Esophagus squamous epithelium (tissue), 5 donors: ENCODE measurements around the gene CPLX1. TPM values are rescaled to one million over a fixed set of nuclear protein-coding genes. Genes with fewer than 3 reads are reported as not detected.
A peak's percentile ranks its signal among the peaks of the same experiment; 100 is the strongest.

Source experiments
- DNase-seq: peaks from one replicate; lab custom pipeline; 2025; lab: John Stamatoyannopoulos, UW
- H3K27ac ChIP-seq, 4 donors: fragments of 200-600 bp; sonication (generic); one replicate each; pipeline ENCODE4 v1.5.1; 2016 to 2019; ENCODE audit warnings: mild to moderate bottlenecking in 1 of 4
- H3K27me3 ChIP-seq, 4 donors: fragments of 200-600 bp; sonication (generic); 1 replicate in 3 of 4; 2 replicates in 1 of 4; pipeline versions ENCODE4 v1.5.1 to v1.6.0; 2017 to 2021; ENCODE audit warnings: antibody characterized with exemption in 1 of 4
- H3K36me3 ChIP-seq, 3 donors: fragments of 200-600 bp; sonication (generic); one replicate each; pipeline ENCODE4 v1.5.1; 2016 to 2019
- H3K4me1 ChIP-seq, 3 donors: fragments of 200-600 bp; sonication (generic); one replicate each; pipeline ENCODE4 v1.5.1; 2017 to 2019
- H3K4me3 ChIP-seq, 4 donors: fragments of 200-600 bp; sonication (generic); 1 replicate in 3 of 4; 2 replicates in 1 of 4; pipeline ENCODE4 v1.5.1; 2016 to 2019; ENCODE audit warnings: mild to moderate bottlenecking in 2 of 4, moderate library complexity in 1 of 4
- H3K9me3 ChIP-seq, 3 donors: fragments of 200-600 bp; sonication (generic); one replicate each; pipeline ENCODE4 v1.5.1; 2016 to 2019
- POLR2A ChIP-seq, 4 donors: fragments of 450-650 bp; IDR thresholded peaks; one replicate each; pipeline ENCODE4 v1.6.1; 2017; ENCODE audit warnings: antibody characterized with exemption in 4 of 4, mild to moderate bottlenecking in 4 of 4, moderate library complexity in 3 of 4
- WGBS, 2 donors: methylation state at CpG; one replicate each; pipeline ENCODE4 v1.1.5; 2018; 5-methylcytosine and 5-hydroxymethylcytosine counted together
- intact Hi-C: fragments of 100-400 bp; cut with DNase I; formaldehyde crosslinking; loops from one replicate; pipeline ENCODE4 v1.15.0; 2022
- total RNA-seq, 4 donors: library from RNA; depleted of rRNA; stranded (reverse); fragments of >200 nt; gene quantifications; one replicate each; pipeline ENCODE4 v1.1.0, GENCODE V29; 2016
- TF ChIP-seq, protein P1 (sequence below), 6 experiments: fragments of 450-650 bp in 4 of 6; fragments of 200-600 bp in 2 of 6; sonication (generic) in 2 of 6; IDR thresholded peaks; one replicate each; pipeline ENCODE4 v1.5.1; 2016 to 2019; ENCODE audit warnings: antibody characterized with exemption in 6 of 6, mild to moderate bottlenecking in 4 of 6, moderate library complexity in 4 of 6
- donor health status: DM: yes; HTN: yes; CAD: no.

Gene CPLX1
- total RNA-seq, 4 donors from 2014 or later, result 0.44 to 0.57 TPM; not detected in 2

DNA sequence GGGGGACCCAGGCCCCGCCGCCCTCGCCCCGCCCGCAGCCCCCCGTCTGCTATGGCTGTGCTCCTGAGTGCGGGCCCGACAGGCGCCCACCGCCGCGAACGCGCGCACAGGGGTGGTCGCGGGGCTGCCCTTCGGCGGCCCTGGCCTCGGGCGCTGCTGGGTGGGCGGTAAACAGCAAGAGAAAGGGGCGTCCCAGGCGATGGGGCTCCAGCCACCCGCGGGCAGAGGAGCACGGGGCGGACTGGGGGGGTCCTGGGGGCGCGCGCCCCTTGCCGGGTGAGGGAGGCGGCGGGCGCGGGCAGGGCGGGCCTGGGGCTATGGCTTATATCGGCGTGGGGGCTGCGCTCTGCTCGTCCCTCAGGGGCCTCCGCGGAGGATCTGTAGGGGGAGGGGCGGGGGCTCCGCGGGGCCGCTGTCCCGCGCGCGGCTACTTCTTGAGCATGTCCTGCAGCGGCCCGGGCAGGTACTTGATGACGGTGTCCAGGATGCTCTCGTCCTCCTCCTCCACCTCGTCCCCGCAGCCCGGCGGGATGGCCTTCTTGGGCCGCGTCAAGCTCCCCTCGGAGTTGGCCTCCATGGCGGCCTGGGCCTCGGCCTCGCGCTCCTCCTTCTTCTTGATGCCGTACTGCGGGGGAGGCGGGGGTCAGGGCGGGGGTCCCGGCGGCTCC is 39.7 kb downstream of the CPLX1 start:
- no peaks in the 10 kb centered on the region for H3K9me3 ChIP-seq
- peak overlapping the region; percentile 24 to 68 (median 44) for H3K4me3 ChIP-seq
- intact Hi-C loops, result no loop called here
- peaks cover 32 to 68% (median 36%) of the 10 kb centered on the region in 3 donors for H3K4me1 ChIP-seq
- no peak for TF ChIP-seq POLR2A (IDR thresholded peaks at IDR 0.05)
- TF ChIP-seq, protein P1, sequence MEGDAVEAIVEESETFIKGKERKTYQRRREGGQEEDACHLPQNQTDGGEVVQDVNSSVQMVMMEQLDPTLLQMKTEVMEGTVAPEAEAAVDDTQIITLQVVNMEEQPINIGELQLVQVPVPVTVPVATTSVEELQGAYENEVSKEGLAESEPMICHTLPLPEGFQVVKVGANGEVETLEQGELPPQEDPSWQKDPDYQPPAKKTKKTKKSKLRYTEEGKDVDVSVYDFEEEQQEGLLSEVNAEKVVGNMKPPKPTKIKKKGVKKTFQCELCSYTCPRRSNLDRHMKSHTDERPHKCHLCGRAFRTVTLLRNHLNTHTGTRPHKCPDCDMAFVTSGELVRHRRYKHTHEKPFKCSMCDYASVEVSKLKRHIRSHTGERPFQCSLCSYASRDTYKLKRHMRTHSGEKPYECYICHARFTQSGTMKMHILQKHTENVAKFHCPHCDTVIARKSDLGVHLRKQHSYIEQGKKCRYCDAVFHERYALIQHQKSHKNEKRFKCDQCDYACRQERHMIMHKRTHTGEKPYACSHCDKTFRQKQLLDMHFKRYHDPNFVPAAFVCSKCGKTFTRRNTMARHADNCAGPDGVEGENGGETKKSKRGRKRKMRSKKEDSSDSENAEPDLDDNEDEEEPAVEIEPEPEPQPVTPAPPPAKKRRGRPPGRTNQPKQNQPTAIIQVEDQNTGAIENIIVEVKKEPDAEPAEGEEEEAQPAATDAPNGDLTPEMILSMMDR (IDR thresholded peaks at IDR 0.05), result no peak
- H3K27ac ChIP-seq, result peak overlapping the region; percentile 15 to 81 (median 74)
- WGBS, 2 donors, result 0 to 8% methylated on average over 3 to 9 of the region's 72 CpGs
- no peaks in the 10 kb centered on the region for H3K36me3 ChIP-seq
- no peak for DNase-seq
- H3K27me3 ChIP-seq, result peaks cover 0 to 65% (median 9%) of the 10 kb centered on the region in 4 donors

DNA sequence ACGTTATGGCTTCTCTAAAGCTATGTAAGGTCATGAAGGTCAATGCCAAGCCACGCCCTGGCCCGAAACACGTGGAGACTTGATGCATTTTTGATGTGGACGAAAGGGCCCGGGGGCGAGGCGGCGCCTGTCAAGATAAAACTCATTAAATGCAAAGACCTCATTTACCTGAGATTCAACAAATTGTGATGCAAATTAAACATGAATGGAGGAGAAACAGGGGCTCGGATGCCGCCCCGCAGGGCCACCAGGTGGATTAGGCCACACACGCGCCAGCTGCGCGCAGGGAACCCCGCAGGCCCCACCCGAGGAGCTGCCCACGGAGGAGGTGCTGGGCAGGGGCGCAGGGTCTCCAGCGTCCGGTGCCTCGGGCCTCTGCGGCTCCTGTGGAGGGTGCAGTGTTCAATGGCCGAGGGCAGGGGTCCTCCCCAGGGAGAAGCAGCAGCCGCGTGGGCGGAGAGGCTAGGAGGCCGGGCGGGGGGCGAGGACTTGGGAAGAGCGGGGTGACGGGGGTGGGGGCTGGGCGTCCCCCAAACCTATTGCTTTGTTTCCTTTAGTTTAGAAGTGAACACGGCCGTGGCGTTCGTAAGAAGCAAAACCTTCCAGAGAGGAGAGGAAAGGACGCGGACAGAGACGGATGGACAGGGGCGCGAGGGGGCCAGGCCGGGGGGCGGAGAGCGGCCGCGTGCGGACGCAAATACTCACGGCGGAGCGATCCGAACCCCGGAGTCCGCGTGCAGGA is 40.4 kb downstream of the CPLX1 start:
- Histone ChIP-seq H3K27me3 (peaks cover 0 to 61% (median 9%) of the 10 kb centered on the region in 4 donors), H3K36me3 (no peaks in the 10 kb centered on the region), H3K4me3 (peak overlapping the region; percentile 24 to 68 (median 44)), H3K27ac (peak overlapping the region in 3 of 4 donors; percentile 15 to 81 (median 80)), H3K9me3 (no peaks in the 10 kb centered on the region), H3K4me1 (peaks cover 36 to 75% (median 41%) of the 10 kb centered on the region in 3 donors)
- WGBS, 2 donors, result 15 to 34% methylated on average over 20 to 23 of the region's 57 CpGs
- intact Hi-C loops, result no loop called here
- TF ChIP-seq, protein P1 (IDR thresholded peaks at IDR 0.05), result no peak
- no peak for TF ChIP-seq POLR2A (IDR thresholded peaks at IDR 0.05)
- DNase-seq, result no peak

DNA sequence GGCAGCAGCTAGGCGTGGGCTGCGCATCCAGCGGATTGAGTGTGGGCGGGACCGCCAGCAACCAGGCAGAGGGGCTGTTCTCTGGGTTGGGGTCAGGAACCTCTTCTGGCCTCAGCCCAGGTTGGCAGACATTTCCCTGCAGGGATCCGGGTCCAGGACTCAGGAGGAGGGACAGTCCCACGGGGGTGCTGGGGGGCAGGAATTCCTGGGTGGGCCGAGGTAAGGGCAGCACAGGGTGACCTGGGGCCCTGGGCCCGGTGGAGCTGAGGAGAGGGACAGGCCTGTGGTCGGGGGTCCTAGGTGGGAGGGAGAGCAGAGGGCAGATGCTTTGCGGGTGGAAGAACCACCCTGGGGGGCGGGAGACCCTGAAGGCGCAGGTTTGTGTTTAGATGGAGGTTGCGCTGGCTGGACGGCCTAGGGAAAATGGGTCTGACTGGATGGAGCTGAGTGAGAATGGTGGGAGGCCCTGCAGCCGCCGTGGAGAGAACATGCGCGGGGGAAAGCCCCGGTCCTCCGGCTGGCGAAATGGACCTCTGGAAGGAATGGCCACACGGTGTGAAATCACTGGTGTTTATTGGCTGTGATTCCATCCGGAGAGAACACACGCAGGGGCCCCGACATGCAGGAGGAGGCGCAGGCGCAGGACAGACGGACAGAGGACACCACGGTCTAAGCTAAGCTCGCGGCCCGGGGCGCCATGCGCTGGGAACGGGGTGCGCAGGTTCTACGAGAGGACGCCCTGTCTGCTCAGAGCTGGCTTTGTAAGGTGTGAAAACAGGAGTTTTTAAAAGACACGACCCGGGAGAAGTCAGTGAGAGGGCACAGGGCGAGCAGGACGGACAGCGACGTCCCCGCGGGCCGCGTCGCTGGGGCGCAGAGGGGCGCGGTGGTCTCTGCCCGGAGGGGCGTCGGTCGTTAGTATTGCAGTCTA is 41.3 kb downstream of the CPLX1 start:
- no peak for TF ChIP-seq POLR2A (IDR thresholded peaks at IDR 0.05)
- TF ChIP-seq, protein P1 (IDR thresholded peaks at IDR 0.05), result no peak
- Histone ChIP-seq H3K27me3 (peaks cover 0 to 53% (median 9%) of the 10 kb centered on the region in 4 donors), H3K27ac (peak overlapping the region in 1 of 4 donors; percentile 80), H3K4me1 (peaks cover 44 to 80% (median 49%) of the 10 kb centered on the region in 3 donors), H3K4me3 (peak overlapping the region in 1 of 4 donors; percentile 53), H3K9me3 (no peaks in the 10 kb centered on the region), H3K36me3 (peaks cover 0 to 2% (median 0%) of the 10 kb centered on the region in 3 donors)
- DNase-seq, result no peak
- 73 to 83% methylated on average over 32 to 50 of the region's 57 CpGs for WGBS, 2 donors
- intact Hi-C loops, result no loop called here

DNA sequence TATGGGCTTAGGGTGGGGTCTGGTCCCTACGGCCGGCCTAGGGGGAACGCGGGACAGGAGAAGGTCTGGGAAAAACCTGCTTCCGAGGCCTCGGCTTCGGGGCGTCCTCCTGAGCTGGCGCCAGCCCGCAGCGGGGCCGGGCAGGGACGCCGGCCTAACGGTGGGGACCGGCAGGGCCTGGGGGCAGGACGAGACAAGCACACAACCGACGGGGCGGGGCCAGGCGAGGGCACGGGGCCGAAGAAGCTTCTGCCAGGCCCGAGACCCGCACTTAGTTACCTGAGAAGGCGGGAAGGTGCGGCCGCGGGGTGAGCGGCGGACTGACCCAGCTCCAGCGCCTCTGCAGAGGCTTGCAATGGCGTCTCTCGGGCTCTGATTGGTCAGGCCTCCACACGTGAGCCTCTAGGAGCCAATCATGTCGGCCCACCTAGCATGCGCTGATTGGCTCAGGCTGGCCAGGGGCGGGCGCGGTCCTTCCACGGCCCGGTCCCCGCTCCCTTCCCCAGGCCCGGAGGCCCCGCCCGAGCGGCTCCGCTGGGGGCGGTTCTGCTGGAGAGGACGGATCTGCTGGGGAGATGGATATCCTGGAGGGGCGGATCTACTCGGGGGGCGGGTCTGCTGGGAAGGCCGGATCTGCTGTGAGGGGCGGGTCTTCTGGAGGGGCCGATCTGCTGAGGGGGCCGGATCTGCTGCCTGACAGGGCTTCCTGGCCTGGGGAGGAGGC is 44.3 kb downstream of the CPLX1 start:
- H3K27ac ChIP-seq, result peak overlapping the region; percentile 94 to 98 (median 96)
- intact Hi-C loops, result no loop called here
- peak overlapping the region; percentile 77 to 100 (median 99) for H3K4me3 ChIP-seq
- peaks cover 0 to 23% (median 8%) of the 10 kb centered on the region in 4 donors for H3K27me3 ChIP-seq
- 0% methylated on average over 6 of the region's 57 CpGs; no CpG with 5 or more reads in 1 of the 2 donors for WGBS, 2 donors
- peak; percentile 96 for DNase-seq
- H3K36me3 ChIP-seq, result peaks cover 0 to 31% (median 0%) of the 10 kb centered on the region in 3 donors
- TF ChIP-seq, protein P1 (IDR thresholded peaks at IDR 0.05), result peak in 1 of 6 experiments; percentile 4
- peak in 3 of 4 donors; percentile 81 to 97 (median 92) for TF ChIP-seq POLR2A (IDR thresholded peaks at IDR 0.05)
- H3K9me3 ChIP-seq, result no peaks in the 10 kb centered on the region
- H3K4me1 ChIP-seq, result peaks cover 43 to 80% (median 47%) of the 10 kb centered on the region in 3 donors
